SU-DHL-6 (cell line): Measurements from ENCODE around the gene ARHGAP26.

ENCODE experiments used
- EZH2phosphoT487 ChIP-seq: fragments of 200-600 bp; sonication (generic), shearing (Covaris generic); conservative IDR thresholded peaks from 2 replicates; pipeline ENCODE4 v1.6.1; 2018; ENCODE audit warnings: mild to moderate bottlenecking, antibody characterized with exemption, low read length, moderate library complexity, mixed read lengths
- TF ChIP-seq, protein P1 (sequence below): fragments of 200-600 bp; sonication (generic); IDR thresholded peaks from one replicate; pipeline ENCODE4 v1.5.1; 2017; ENCODE audit warnings: antibody characterized with exemption, mild to moderate bottlenecking, low read length, moderate library complexity; ENCODE audit not compliant: insufficient read depth, poor library complexity, severe bottlenecking

DNA sequence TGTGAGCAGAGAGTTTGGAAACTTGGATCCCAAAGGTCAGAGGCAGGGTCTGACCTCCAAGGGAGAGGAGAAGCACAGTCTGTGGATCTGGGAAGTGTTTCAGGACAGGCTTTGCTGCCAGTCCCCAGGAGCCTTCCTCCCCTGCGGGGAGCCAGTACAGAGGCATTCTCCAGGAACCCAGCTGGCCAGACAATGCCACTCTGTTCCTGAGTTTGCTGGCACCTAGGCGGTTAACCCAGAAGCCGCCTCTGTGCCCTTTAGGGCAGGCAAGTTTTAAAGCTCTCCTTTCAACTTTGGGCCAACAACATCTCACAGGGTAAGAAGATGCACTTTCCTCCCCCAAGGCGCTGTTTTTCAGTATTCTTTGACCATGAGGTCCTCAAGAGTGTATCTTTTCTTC is 47.3 kb upstream of the ARHGAP26 start:
- TF ChIP-seq, protein P1, sequence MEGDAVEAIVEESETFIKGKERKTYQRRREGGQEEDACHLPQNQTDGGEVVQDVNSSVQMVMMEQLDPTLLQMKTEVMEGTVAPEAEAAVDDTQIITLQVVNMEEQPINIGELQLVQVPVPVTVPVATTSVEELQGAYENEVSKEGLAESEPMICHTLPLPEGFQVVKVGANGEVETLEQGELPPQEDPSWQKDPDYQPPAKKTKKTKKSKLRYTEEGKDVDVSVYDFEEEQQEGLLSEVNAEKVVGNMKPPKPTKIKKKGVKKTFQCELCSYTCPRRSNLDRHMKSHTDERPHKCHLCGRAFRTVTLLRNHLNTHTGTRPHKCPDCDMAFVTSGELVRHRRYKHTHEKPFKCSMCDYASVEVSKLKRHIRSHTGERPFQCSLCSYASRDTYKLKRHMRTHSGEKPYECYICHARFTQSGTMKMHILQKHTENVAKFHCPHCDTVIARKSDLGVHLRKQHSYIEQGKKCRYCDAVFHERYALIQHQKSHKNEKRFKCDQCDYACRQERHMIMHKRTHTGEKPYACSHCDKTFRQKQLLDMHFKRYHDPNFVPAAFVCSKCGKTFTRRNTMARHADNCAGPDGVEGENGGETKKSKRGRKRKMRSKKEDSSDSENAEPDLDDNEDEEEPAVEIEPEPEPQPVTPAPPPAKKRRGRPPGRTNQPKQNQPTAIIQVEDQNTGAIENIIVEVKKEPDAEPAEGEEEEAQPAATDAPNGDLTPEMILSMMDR, result no peak
- no peak for TF ChIP-seq EZH2phosphoT487
